ENCODE measurements around the gene TRUB2.

TRUB2 gene

GRCh38 chr9:128309551-128309950 lies 12.7 kb downstream of the TRUB2 start:
- Histone ChIP-seq H3K4me1 (peaks cover 0 to 11% (median 0%) of the 10 kb centered on the region in 4 donors), H3K27ac (no peak overlapping the region), H3K36me3 (peaks cover 27 to 67% (median 50%) of the 10 kb centered on the region in 3 donors), H3K9me3 (no peaks in the 10 kb centered on the region), H3K4me3 (no peak overlapping the region), H3K27me3 (no peaks in the 10 kb centered on the region)
- intact Hi-C loops (cut with DNase I; ENCODE audit: low total_unique reads) = no loop called here
- no peak for TF ChIP-seq CTCF (IDR thresholded peaks at IDR 0.05)
- no peak for DNase-seq

GRCh38 chr9:128304971-128305288 lies 17.3 kb downstream of the TRUB2 start:
- DNase-seq = no peak
- Histone ChIP-seq H3K27ac (no peak overlapping the region), H3K36me3 (peaks cover 9 to 29% (median 22%) of the 10 kb centered on the region in 3 donors), H3K9me3 (no peaks in the 10 kb centered on the region), H3K27me3 (no peaks in the 10 kb centered on the region), H3K4me1 (peaks cover 0 to 11% (median 0%) of the 10 kb centered on the region in 4 donors), H3K4me3 (no peak overlapping the region)
- no peak for TF ChIP-seq CTCF (IDR thresholded peaks at IDR 0.05)
- intact Hi-C loops (cut with DNase I; ENCODE audit: low total_unique reads) = no loop called here

DNA sequence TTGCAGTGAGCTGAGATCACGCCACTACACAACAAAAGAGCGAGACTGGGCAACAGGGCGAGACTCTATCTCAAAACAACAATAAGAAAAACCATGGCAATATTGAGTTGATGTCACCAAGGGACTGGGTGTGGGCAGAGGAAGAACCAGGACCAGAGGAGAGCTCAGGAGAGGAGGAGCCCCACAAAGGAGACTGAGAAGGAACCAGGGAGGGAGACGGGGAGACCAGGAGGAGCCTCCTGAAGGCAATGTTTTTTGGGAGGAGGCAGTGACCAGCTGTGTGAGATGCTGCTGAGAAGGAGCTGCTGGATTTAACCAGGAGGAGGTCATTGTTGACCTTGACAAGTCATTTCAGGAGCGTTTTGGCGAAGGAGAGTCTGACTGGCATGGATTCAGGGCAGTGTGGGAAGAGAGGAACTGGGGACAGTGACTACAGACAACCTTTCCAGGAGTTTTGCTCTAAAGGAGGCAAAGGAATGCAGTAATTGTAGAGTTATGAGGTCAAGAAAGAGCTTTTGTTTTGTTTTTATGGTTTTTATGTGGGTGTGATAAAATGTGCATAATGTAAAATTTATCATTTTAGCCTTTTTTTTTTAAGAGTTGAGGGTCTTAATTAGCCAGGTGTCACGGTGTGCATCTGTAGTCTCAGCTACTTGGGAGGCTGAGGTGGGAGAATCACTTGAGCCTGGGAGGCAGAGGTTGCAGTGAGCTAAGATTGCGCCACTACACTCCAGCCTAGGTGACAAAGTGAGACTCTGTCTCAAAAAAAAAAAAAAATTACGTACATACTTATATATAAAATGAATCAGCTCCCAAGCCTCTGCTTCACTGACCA lies 17.9 kb downstream of the TRUB2 start:
- no peak for TF ChIP-seq CTCF (IDR thresholded peaks at IDR 0.05)
- Histone ChIP-seq H3K4me3 (no peak overlapping the region), H3K27ac (no peak overlapping the region), H3K27me3 (no peaks in the 10 kb centered on the region), H3K4me1 (peaks cover 0 to 11% (median 0%) of the 10 kb centered on the region in 4 donors), H3K36me3 (peaks cover 4 to 23% (median 17%) of the 10 kb centered on the region in 3 donors), H3K9me3 (no peaks in the 10 kb centered on the region)
- intact Hi-C loops (cut with DNase I; ENCODE audit: low total_unique reads) = no loop called here
- DNase-seq = no peak

GRCh38 chr9:128298535-128299482 lies 23.4 kb downstream of the TRUB2 start:
- no peak overlapping the region for H3K4me3 ChIP-seq
- no peaks in the 10 kb centered on the region for H3K27me3 ChIP-seq
- H3K9me3 ChIP-seq = no peaks in the 10 kb centered on the region
- TF ChIP-seq CTCF (IDR thresholded peaks at IDR 0.05) = no peak
- H3K36me3 ChIP-seq = no peaks in the 10 kb centered on the region
- H3K27ac ChIP-seq = no peak overlapping the region
- no peak for DNase-seq
- H3K4me1 ChIP-seq = no peaks in the 10 kb centered on the region
- intact Hi-C loops (cut with DNase I; ENCODE audit: low total_unique reads) = no loop called here

DNA sequence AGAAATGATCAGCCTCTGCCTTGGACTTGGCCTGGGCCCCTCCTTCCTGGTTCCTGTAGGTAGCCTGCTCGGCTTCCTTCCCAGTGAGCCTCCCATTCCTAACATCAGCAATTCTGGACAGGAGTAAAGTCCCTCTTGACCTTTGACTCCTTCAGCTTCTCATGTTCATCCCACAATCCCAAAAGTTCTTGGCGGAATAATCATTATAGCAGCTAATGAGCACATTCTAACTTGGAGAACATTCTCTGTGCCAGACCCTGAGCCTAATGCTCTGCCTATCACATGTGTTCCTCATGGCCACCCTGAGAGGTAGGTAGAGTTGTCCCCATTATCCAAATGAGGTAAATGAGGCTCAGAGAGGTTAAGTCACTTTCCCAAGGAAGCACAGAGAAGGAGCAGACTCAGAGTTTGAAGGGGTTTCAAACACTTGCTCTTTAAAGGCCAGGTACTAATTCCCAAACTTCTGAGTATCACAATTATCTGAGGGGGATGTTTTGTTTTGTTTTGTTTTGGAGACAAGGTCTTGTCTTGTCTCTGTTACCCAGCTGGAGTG lies 24.9 kb downstream of the TRUB2 start:
- DNase-seq = no peak
- no peaks in the 10 kb centered on the region for H3K9me3 ChIP-seq
- no peaks in the 10 kb centered on the region for H3K36me3 ChIP-seq
- H3K27me3 ChIP-seq = no peaks in the 10 kb centered on the region
- no peak overlapping the region for H3K4me3 ChIP-seq
- no peak for TF ChIP-seq CTCF (IDR thresholded peaks at IDR 0.05)
- intact Hi-C loops (cut with DNase I; ENCODE audit: low total_unique reads) = no loop called here
- no peaks in the 10 kb centered on the region for H3K4me1 ChIP-seq
- H3K27ac ChIP-seq = no peak overlapping the region

All from tibial artery (tissue), 4 donors.